Measurements from ENCODE around the gene TREM2. TPM values are rescaled to one million over a fixed set of nuclear protein-coding genes. Genes with fewer than 3 reads are reported as not detected.
A peak's percentile ranks its signal among the peaks of the same experiment; 100 is the strongest.

Gene TREM2
- total and polyA plus RNA-seq, 10 of the 15 experiments (the other 5 are each of a cell fraction or from before 2014, with no cell fraction given), result not detected

- no peaks in the 10 kb centered on the region for H4K20me1 ChIP-seq (ENCODE audit: control insufficient read depth, insufficient read depth)
- H3K36me3 ChIP-seq (ENCODE audit: control insufficient read depth in 2 of 2, insufficient read depth in 2 of 2, low read length in 1 of 2), result no peaks in the 10 kb centered on the region
- no peak overlapping the region for H2AFZ ChIP-seq (ENCODE audit: control insufficient read depth, low read depth, low read length)
- RAD21 ChIA-PET (ENCODE audit: unreplicated experiment), result no interaction called here
- intact Hi-C loops (cut with micrococcal nuclease; ENCODE audit: unreplicated experiment), result no loop called here
- H3K4me1 ChIP-seq (ENCODE audit: control insufficient read depth, insufficient read depth, low read length), result no peaks in the 10 kb centered on the region
- no peak for DNase-seq (ENCODE audit: low read depth, low spot score)
- in situ Hi-C loops (cut with MboI), result no loop called here
- H3K4me2 ChIP-seq (ENCODE audit: control insufficient read depth, insufficient read depth), result no peak overlapping the region
- BruUV-seq (replicated peaks), result no TSS peak
- H3K79me2 ChIP-seq (ENCODE audit: control insufficient read depth, insufficient read depth, low read length), result no peaks in the 10 kb centered on the region
- TF ChIP-seq POLR2AphosphoS2 (IDR thresholded peaks at IDR 0.05; ENCODE audit: low read depth, low read length) (no peak), REST (IDR thresholded peaks at IDR 0.05; ENCODE audit: low read depth, low read length) (peak; percentile 87), SUPT20H (IDR thresholded peaks at IDR 0.05; ENCODE audit: borderline replicate concordance, control insufficient read depth, low read depth, low read length) (no peak)
- no peak overlapping the region for H3K4me3 ChIP-seq
- no peak overlapping the region for H3K27ac ChIP-seq (ENCODE audit: control insufficient read depth, insufficient read depth)
- FAIRE-seq, result no peak
- no peak overlapping the region for H3K9ac ChIP-seq (ENCODE audit: control insufficient read depth, insufficient read depth, low read length)
- SMC1A ChIA-PET (ENCODE audit: uncharacterized antibody, unreplicated experiment), result no interaction called here
- H3K27me3 ChIP-seq (replicated peaks in 1 of 2; ENCODE audit: control insufficient read depth in 2 of 2, insufficient read depth in 2 of 2, low read length in 1 of 2), result peaks cover 0 to 2% of the 10 kb centered on the region in 2 experiments; a peak in 1 of 4 replicates
- CTCF ChIA-PET, result interaction anchor here (1.7 to 1.9 kb wide), 2 partner anchors 10 to 15 kb away, joined by 4 to 9 read pairs; no protein-coding TSS in a partner anchor
- no peak for ATAC-seq
- WGBS (ENCODE audit: insufficient coverage, insufficient replicate concordance, low lambda C conversion rate, missing lambda C conversion rate), result 28% methylated on average over 5 of the region's 5 CpGs
- POLR2A ChIA-PET, result no interaction called here
- H3K9me3 ChIP-seq (replicated peaks; ENCODE audit: control insufficient read depth, insufficient read depth, low read length), result no peaks in the 10 kb centered on the region
Measured at GRCh38 chr6:41167173-41167963, 4.5 kb upstream of the TREM2 start.
